Neutrophil (primary cell): Measurements from ENCODE around the gene ASPG.
A peak's percentile ranks its signal among the peaks of the same experiment; 100 is the strongest.

Experiments used
- H3K27ac ChIP-seq: fragments of 200-600 bp; sonication (generic); 2 replicates; pipeline ENCODE4 v1.5.1; 2016; ENCODE audit warnings: mild to moderate bottlenecking, moderate library complexity
- H3K27me3 ChIP-seq: fragments of 200-600 bp; sonication (generic); 2 replicates; pipeline ENCODE4 v1.6.0; 2016; ENCODE audit warnings: mild to moderate bottlenecking
- H3K36me3 ChIP-seq: fragments of 200-600 bp; sonication (generic); 2 replicates; pipeline ENCODE4 v1.5.1; 2017
- H3K4me1 ChIP-seq, 2 experiments: fragments of 200-600 bp in 1 of 2; sonication (generic) in 1 of 2; 1 replicate in 1 of 2; 2 replicates in 1 of 2; pipeline versions ENCODE4 v1.5.1 to v1.6.1; 2013 to 2016; ENCODE audit warnings: low read depth in 1 of 2, low read length in 1 of 2, mild to moderate bottlenecking in 1 of 2, moderate library complexity in 1 of 2; ENCODE audit not compliant: control insufficient read depth in 1 of 2, insufficient read depth in 1 of 2
- H3K4me3 ChIP-seq, 2 experiments: fragments of 200-600 bp in 1 of 2; sonication (generic) in 1 of 2; 1 replicate in 1 of 2; 2 replicates in 1 of 2; pipeline ENCODE4 v1.5.1; 2013 to 2016; ENCODE audit warnings: low read depth in 1 of 2, low read length in 1 of 2, mild to moderate bottlenecking in 1 of 2, moderate library complexity in 1 of 2
- H3K9me3 ChIP-seq: fragments of 200-600 bp; sonication (generic); 2 replicates; pipeline ENCODE4 v1.5.1; 2016
- CTCF ChIP-seq: fragments of 200-600 bp; sonication (generic); IDR thresholded peaks from 2 replicates; pipeline ENCODE4 v1.5.1; 2016; ENCODE audit warnings: antibody characterized with exemption

ASPG gene

GRCh38 chr14:104075530-104076151 is 9.9 kb upstream of the ASPG start:
- no peak for TF ChIP-seq CTCF
- Histone ChIP-seq H3K9me3 (no peaks in the 10 kb centered on the region), H3K27ac (no peak overlapping the region), H3K36me3 (no peaks in the 10 kb centered on the region), H3K4me3 (no peak overlapping the region), H3K4me1 (no peaks in the 10 kb centered on the region), H3K27me3 (peaks cover 6% of the 10 kb centered on the region)

- no peak overlapping the region for H3K4me3 ChIP-seq
- peaks cover 6% of the 10 kb centered on the region for H3K27me3 ChIP-seq
- no peaks in the 10 kb centered on the region for H3K4me1 ChIP-seq
- no peak for TF ChIP-seq CTCF
- H3K27ac ChIP-seq = no peak overlapping the region
- H3K9me3 ChIP-seq = no peaks in the 10 kb centered on the region
- H3K36me3 ChIP-seq = no peaks in the 10 kb centered on the region
Measured at GRCh38 chr14:104076743-104077142, 8.8 kb upstream of the ASPG start.

- Histone ChIP-seq H3K27me3 (peaks cover 15% of the 10 kb centered on the region), H3K27ac (no peak overlapping the region), H3K4me3 (no peak overlapping the region), H3K4me1 (no peaks in the 10 kb centered on the region), H3K9me3 (no peaks in the 10 kb centered on the region), H3K36me3 (no peaks in the 10 kb centered on the region)
- peak; percentile 81 for TF ChIP-seq CTCF
Measured at GRCh38 chr14:104078031-104078455, 7.5 kb upstream of the ASPG start.

- TF ChIP-seq CTCF = no peak
- Histone ChIP-seq H3K4me1 (no peaks in the 10 kb centered on the region), H3K9me3 (no peaks in the 10 kb centered on the region), H3K4me3 (no peak overlapping the region), H3K36me3 (no peaks in the 10 kb centered on the region), H3K27me3 (peaks cover 40% of the 10 kb centered on the region), H3K27ac (no peak overlapping the region)
Measured at GRCh38 chr14:104080376-104081260, 4.9 kb upstream of the ASPG start.

- Histone ChIP-seq H3K9me3 (no peaks in the 10 kb centered on the region), H3K27ac (no peak overlapping the region), H3K27me3 (peaks cover 48% of the 10 kb centered on the region), H3K4me3 (no peak overlapping the region), H3K36me3 (no peaks in the 10 kb centered on the region), H3K4me1 (no peaks in the 10 kb centered on the region)
- TF ChIP-seq CTCF = no peak
Measured at GRCh38 chr14:104081261-104081835, 4.2 kb upstream of the ASPG start.
